Pons (tissue), 1 donor: ENCODE data around the gene RPS3A.
"Not testable (repeated sequence)": the region's sequence is repeated elsewhere in the genome, so short reads cannot be mapped to it uniquely, and the experiment has no call there.

Experiments used
- DNase-seq: peaks from one replicate; pipeline ENCODE4 v3.0.0-alpha.2; 2016; ENCODE audit warnings: low spot score

Gene RPS3A

DNA sequence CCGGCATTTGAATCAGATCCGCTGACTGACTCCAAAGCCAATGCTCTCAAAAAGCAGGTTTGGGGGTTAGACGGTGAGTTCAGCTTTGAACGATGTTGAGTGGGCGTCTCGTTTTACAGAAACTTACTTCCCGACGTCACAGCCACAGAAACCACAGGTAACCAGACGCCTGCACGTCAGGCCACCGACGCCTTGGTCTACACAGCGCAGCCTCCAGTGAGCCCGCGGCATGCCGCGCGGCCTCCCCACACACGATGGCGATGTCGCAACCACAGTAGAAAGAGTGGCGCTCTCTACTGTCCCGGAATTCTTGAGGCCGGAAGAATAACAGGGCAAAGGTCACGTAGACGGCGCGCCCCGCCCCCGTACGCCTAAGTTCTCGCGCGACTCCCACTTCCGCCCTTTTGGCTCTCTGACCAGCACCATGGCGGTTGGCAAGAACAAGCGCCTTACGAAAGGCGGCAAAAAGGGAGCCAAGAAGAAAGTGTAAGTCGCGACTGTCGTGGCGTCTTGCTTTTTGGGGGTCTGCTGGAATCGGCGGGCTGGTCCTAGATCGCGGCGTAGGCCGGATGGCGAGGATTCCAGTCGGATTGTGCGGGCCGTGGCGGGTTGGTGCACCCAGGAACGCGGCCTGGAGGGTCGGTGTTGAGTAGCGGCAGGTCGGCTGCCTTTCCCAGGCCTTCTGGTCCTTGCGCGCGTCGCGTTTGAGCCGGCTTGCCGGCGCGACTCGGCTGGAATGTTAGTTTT lies at the start of gene RPS3A:
Gene RPS3A, plus strand, starts transcription at position 400 of the 747 bp plus-strand sequence. Its CDS starts 25 bp downstream, at position 425.
- peak; percentile 96 for DNase-seq

DNA sequence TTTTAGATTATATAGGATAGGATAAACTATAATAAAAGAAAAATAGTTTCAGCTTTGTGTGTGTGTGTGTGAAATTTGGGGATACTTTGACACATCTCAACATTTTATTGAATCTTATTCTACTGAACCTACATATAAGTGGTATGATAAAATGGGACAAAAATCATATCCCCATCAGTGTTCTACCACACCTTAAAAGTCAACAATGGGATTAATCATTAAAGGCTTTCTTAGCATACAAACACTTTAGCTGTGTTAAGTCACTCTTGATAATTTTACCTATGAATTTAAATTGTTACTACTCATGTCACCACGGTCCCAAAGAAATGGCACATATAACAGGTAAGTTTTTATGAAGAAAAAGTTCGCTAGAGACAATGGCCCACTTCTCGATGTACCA lies 46.6 kb upstream of the RPS3A start:
- no peak for DNase-seq

DNA sequence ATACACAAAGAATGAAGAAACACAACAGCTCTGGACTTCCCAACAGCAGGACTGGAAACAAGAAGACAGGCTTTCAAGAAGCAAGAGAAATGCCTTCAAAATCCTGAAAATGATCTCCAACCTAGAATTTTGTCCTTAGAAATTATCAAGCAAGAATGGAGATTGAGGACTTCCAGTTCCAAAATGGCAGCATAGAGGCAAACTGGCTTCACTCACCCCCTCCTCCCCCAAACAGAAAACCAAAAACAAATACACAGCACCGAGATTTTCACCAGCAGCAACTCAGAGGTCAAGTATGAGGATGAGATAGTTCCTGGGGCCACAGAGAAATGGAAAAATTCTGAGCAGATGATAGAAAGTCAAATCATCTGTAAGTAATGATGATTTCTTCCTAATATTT lies 43.9 kb upstream of the RPS3A start:
- DNase-seq, result no peak

DNA sequence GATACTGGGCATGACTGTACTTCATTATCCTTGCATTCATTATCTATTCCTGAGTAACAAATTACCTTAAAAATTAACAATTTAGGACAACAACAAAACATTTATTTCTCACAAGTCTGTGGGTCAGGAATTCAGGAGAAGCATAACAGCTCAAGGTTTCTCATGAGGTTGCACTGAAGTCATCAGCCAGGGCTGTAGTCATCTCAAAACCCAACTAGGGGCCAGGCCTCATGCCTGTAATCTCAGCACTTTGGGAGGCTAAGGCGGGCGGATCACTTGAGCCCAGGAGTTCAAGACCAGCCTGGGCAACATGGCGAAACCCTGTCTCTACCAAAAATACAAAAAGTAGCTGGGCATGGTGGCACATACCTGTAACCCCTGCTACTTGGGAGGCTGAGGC lies 36.3 kb upstream of the RPS3A start:
- not testable (repeated sequence) for DNase-seq

DNA sequence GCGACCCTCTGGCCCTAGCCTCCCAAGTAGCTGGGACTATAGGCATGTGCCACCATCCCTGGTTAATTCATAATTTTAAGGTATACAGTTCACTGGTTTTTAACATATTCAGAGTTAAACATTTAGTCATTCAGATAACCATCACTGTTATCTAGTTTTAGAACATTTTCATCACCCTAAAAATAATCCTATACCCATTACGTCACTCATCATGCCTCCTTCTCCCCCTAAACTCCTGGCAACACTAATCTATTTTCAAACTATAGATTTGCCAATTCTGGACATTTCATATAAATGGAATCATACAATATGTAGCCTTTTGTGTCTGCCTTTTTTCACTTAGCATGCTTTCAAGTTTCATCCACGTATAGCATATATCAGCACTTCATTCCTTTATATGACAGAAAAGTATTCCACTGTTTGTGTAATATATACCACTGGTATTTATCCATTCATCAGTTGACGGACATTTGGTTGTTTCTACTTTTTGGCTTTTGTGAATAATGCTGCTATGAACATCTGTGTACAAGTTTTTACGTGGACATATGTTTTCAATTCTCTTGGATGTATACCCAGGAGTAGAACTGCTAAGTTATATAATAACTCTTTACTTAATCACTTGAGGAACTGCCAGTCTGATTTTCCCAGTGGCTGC lies 32.0 kb upstream of the RPS3A start:
- no peak for DNase-seq

DNA sequence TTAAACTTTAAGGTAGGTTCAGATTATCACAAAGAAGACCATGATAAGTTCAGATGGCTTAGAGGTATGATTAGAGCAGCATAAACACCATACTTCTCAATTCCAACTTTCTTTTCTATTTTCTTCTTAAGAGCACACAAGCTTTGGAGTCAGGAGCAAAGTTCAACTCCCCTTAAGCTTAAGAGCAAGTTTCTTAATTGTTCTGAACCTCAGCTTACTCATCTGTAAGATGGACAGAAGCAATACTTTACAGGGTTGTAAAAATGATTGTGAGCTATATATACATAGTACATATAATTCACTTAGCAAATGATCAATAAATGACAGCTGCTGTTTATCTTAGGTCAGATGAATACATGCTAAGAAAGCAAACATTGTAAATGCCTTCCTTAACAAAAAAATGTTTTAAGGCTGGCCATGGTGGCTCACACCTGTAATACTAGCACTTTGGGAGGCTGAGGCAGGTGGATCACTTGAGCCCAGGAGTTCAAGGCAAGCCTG lies 25.0 kb upstream of the RPS3A start:
- no peak for DNase-seq

DNA sequence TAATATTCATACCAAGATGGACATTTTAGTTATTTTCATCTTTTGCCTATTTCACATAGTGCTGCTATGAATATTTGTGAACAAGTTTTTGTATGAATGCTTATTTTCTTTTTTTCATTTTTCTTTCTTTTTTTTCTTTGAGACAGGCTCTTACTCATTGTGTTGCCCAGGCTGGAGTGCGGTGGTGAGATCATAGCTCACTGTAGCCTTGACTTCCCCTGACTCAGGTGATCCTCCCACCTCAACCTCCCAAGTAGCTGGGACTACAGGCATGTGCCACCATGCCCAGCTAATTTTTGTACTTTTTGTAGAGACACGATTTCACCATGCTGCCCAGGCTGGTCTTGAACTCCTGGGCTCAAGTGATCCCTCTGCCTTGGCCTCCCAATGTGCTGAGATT lies 21.4 kb upstream of the RPS3A start:
- DNase-seq, result not testable (repeated sequence)

DNA sequence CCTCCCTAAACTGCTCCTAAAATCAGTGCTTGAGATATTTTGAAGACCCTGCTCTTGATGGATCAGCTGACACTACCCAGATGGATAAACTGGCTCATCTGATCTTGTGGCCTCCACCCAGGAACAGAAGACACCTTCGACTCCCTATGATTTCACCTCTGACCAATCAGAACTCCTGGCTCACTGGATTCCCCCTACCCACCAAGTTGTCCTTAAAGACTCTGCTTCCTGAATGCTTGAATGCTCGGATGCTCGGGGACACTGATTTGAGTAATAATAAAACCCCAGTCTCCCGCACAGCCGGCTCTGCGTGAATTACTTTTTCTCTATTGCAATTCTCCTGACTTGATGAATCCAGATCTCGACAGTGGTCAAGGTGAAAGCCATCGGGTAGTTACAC lies 12.0 kb upstream of the RPS3A start:
- DNase-seq, result no peak

DNA sequence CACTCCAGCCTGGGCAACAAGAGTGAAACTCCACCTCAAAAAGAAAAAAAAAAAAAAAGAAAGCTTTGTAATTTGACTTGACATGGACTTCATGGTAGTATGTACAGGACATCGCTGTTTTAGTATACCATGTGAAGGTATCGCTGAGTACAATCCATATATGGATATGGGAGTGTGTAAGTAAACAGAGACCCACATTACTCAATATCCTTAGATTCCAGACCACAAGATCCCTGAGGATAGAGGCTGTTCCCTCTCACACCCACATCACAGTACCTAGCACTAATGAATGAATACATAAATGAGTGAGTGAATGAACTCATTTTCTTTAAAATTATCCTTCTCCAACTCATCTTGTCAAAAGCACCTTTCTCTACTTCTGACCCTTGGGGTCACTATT lies 8.4 kb upstream of the RPS3A start:
- DNase-seq, result no peak

DNA sequence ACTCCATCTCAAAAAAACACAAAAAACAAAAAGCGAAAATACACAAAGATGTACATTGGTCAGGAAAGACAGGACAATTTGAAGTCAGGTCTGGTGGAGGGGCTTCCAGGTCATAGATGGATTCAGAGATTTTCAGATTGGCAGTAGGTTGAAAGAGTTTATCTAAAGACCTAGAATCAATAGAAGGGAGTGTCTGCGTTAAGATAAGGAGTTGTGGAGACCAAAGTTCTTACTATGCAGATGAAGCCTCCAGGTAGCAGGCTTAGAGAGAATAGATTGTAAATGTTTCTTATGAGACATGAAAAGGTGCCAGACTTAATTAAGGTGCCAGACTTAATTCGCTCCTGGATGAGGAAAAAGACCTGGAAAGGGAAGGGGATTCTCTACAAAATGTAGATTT lies 6.9 kb upstream of the RPS3A start:
- DNase-seq, result no peak

DNA sequence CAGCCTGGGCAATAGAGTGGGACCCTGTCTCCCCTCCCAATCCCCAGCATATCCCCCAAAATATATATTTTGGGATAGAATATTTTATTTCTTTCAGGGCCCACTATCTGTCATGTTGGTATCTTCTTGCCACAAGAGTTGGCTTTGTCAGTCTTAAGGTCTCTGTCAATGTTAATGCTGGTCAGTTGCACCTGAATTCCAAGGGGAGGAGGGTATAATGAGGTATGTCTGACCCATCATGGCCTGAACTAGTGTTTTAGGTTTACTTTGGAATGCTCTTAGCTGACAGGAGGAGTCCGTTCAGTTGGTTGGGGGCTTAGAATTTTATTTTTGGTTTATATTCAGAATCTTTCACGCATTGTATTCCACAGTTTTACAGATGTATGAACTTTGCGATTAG lies 6.2 kb upstream of the RPS3A start:
- no peak for DNase-seq

DNA sequence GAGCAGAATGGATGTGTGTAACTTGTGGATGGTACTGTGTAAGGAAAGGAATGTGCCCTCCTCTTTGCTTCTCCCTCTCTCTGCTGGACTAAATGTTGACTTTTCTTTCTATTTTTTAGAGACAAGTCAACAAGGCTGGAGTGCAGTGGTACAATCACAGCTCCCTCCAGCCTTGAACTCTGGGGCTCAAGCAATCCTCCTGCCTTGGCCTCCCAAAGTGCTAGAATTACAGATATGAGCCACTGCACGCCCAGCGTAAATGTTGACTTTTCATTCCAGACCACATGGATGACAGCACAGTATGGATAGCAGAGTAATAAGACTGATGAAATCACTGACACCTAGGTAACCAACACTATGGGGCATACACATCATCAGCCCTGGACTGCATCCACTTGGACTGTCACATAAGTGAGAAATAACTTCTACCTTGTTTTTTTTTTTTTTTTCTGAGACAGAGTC lies 5.1 kb upstream of the RPS3A start:
- DNase-seq, result no peak

DNA sequence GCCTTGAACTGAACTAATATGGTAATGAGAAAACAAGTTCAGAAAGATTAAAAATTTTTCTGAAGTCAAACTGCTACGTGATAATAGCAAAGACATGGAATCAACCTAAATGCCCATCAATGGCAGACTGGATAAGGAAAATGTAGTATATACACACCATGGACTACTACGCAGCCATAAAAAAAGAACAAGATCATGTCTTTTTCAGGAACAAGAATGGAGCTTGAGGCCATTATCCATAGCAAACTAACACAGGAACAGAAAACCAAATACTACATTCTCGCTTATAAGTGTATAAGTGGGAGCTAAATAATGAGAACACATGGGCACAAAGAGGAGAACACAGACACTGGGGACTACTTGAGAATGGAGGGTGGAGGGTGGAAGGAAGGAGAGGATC lies 4.3 kb upstream of the RPS3A start:
- DNase-seq, result no peak

DNA sequence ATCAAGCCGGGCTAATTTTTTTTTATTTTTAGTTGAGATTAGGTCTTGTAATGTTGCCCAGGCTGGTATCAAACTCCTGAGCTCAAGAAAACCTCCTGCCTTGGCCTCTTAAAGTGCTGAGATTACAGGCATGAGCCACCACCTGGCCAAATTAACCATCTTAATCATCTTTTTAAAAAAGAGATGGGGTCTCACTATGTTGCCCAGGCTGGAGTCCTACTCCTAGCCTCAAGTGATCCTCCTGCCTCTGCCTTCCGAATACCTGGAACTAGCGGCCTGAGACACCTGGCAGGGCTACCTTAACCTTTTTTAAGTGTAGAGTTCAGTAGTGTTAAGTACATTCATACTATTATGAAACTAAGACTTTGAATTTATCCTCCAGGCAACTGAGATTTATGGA lies 1.7 kb upstream of the RPS3A start:
- DNase-seq, result no peak

DNA sequence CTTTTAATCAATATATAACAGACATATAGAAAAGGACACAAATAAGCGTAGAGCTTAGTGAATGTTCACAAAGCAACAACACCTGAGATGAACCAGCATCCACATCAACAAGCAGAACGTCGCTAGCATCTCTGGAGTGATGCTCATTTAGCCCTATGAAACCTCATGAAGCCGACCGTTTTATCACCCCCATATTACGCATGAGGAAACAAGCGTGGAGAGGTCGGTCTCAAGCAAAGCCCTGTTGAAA lies 524 bp upstream of the RPS3A start:
- DNase-seq, result no peak

DNA sequence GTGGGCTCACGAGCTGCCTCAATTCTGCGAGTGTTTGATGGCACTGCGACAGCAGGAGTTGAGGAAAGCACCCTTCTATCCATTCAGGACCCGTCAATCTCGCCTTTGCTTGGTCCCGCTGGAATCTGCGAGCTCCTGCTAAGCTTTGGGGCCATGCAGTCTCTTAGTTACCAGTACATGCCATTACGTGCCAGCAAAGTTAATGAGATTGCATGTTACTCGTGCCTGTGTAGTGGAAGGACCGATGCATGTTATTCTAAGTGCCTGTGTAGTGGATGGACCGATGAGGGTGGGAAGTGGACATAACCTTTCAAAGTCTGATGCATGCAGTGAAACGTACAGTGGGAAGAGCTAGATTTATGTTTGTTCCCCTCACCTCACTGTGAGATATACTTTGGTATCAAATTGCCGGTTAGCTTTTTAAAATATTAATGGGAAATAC lies 569 bp downstream of the RPS3A start:
- DNase-seq, result peak; percentile 54

DNA sequence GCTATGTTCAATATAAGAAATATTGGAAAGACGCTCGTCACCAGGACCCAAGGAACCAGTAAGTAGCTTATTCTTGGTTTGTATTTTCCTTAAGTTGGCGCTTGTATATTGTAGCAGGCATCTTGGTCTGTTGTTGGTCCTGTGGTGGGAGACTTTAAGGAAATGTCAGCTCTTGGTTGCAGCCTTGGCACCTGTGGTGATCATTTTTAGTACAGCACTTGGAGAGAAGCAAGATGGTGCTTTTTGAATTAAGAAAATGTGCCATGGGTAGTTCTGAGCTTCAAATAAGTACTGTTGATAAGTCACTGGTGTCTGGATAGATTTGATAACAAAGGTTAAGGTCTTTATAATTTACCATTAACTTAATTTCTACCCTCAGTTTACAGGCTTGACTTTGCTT lies 1.1 kb downstream of the RPS3A start:
- no peak for DNase-seq

DNA sequence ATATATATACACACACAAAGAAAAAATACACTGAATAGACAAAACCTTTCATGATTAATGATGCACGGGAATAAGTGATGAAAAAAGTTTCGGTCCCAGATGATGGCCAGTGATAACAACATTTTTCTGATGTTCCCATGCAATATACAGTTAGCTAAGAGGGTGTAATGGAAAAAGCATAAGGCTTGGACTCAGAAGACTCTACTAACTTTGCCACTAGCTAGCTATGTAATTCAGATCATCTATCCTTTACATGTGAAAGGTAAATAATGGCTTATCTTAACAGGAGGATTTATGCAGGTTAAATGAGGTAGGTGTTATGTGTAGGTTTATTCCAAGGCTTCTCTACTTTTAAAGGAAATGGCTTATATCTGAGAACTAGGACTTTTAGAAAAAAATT lies 4.3 kb downstream of the RPS3A start:
- DNase-seq, result no peak

DNA sequence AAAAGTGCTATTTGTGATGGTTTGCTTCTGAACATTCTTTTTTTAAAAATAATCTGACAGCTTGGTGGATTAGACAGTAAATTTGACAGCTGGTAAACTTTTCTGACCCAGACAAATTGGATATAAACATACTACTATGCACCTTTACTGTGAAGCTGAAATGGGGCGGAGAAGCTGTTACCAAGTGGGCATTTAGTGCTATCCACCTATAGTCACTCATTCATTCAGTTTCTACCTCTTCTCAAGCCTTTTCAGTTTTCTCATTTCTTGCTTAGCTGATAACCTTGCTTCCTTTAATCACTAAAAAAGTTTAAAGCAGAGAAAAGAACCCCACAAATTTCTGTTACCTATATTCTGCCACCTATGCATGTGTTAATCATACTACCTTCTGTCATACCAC lies 5.2 kb downstream of the RPS3A start:
- DNase-seq, result no peak

DNA sequence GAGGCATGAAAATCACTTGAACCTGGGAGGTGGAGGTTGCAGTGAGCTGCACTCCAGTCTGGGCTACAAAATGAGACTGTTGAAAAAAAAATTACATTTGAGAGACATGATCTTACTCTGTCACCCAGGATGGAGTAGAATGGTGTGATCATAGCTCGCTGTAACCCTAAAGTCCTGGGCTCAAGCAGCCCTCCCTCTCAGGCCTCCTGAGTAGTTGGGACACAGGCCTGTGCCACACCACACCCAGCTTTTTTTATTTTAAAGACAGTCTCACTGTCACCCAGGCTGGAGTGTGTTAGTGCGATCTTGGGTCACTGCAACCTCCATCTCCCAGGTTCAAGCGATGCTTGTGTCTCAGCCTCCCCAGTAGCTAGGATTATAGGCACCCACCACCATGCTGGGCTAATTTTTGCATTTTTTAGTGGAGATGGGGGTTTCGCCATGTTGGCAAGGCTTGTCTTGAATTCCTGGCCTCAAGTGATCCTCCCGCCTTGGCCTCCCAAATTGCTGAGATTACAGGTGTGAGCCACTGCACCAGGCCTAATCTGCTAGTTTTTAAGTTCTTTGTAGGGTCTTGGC lies 6.1 kb downstream of the RPS3A start:
- DNase-seq, result no peak

DNA sequence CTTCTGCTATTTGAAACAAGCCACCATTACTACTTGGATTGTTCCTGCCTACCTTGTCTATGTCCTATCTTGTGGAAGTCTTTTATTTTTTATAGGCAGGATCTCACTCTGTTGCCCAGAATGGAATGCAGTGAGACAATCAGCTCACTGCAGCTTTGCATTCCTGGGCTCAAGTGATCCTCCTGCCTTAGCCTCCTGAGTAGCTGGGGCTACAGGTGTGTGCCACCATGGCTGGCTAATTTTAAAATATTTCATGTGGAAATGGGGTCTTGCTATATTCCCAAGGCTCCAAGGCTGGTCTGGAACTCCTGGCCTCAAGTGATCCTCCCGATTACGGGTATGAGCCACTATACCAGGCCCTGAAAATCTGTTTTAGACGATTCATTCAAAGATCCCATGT lies 7.6 kb downstream of the RPS3A start:
- DNase-seq, result no peak

DNA sequence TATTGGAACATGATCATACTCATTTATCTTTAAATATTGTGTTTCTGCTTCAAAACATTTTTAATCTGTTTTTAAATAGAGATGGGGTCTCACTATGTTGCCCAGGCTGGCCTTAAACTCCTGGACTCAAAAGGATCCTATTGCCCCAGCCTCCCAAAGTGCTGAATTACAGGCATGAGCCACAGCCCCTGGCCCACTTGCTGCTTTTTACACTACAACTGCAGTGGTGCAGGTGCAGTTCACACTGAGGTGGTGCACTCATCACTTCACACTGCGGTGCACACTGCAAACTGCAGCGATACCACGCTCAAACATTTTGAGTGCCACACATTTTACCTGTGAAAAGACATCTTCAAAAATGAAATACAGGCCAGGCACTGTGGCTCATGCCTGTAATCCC lies 10.8 kb downstream of the RPS3A start:
- no peak for DNase-seq

DNA sequence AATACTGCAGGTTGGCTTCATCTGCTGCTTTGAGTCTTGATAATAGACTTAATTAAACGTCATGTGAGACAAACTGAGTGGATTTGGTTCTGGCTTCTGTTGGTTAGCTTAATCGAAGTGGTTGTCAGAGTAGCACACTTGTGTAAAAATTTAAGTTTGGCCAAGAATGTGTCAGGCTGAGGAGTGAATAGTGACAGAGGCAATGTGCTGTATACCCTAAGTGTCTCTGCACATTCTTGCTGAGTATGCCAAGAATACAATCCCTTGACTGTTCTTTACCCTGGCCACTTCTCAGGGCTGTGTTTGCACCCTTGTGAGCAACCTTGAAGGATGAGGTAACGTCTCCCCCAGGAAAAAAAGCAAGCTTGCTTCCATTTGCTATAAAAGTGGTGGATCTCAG lies 14.9 kb downstream of the RPS3A start:
- no peak for DNase-seq

DNA sequence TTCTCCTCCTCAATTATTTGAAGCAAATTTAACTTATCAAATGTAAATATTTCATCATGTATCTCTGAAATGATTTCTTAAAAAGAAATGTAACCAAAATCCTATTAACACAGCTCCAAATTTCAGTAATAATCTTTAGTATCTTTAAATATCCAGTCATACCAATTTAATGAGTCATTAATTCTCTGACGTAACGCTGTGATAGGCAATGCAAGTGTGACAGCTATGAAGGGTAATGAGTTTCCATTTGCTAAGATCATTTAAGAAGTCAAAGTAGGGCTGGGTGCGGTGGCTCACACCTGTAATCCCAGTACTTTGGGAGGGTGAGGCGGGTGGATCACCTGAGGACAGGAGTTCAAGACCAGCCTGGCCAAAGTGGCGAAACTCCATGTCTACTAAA lies 15.6 kb downstream of the RPS3A start:
- no peak for DNase-seq
